HepG2 (cell line): ENCODE data around the gene TACC2. TPM values are rescaled to one million over a fixed set of nuclear protein-coding genes. Genes with fewer than 3 reads are reported as not detected.
A peak's percentile ranks its signal among the peaks of the same experiment; 100 is the strongest.
"Not testable (repeated sequence)": the region's sequence is repeated elsewhere in the genome, so short reads cannot be mapped to it uniquely, and the experiment has no call there.

Source experiments
- ATAC-seq: fragments of 200-7000 bp; cut with Tn5 transposase; 3 replicates; pipeline ENCODE4 v1.9.1; 2020; ENCODE audit warnings: mild to moderate bottlenecking, moderate library complexity
- BruUV-seq: library from RNA; stranded (reverse); fragments of 400-500 nt; replicated peaks from 2 replicates; lab custom pipeline; 2021; lab: Mats Ljungman, UMichigan
- CTCF ChIA-PET: fragments of 300-600 bp; formaldehyde crosslinking; extraction: SDS; loops from one replicate; lab custom pipeline; 2021; ENCODE audit warnings: low total read pairs, inconsistent platforms, low intra/inter-chr PET ratio; lab: Yijun Ruan, JAX
- POLR2A ChIA-PET: fragments of 350-600 bp; sonication (Branson Sonifier 250); formaldehyde crosslinking; loops from one replicate; lab custom pipeline; 2020; ENCODE audit warnings: antibody characterized with exemption, inconsistent platforms; lab: Yijun Ruan, JAX
- DNase-seq: peaks from one replicate; pipeline ENCODE4 v3.0.0-alpha.2; 2015; ENCODE audit warnings: low spot score
- FAIRE-seq: peaks from 3 replicates; lab custom pipeline; 2011; peaks lifted over from hg19 to GRCh38; lab: Jason Lieb, UNC
- H2AFZ ChIP-seq: one replicate; pipeline ENCODE4 v1.6.1; 2011; ENCODE audit warnings: low read length, inconsistent platforms
- H3K27ac ChIP-seq: fragments of 300-600 bp; 3 replicates; pipeline ENCODE4 v1.8.0; 2011; ENCODE audit warnings: mixed run types, mild to moderate bottlenecking, mixed read lengths, low read length, inconsistent platforms; ENCODE audit not compliant: insufficient read depth; ENCODE audit errors: extremely low read length
- H3K27me3 ChIP-seq, 2 experiments: fragments of 200-600 bp in 1 of 2; 2 replicates in 1 of 2; 3 replicates in 1 of 2; pipeline versions ENCODE4 v1.6.0 to v1.8.0; 2011; ENCODE audit warnings: low read length in 2 of 2, mild to moderate bottlenecking in 2 of 2, moderate library complexity in 2 of 2, inconsistent platforms in 1 of 2; ENCODE audit not compliant: insufficient read depth in 2 of 2, control insufficient read depth in 1 of 2
- H3K36me3 ChIP-seq, 2 experiments: fragments of 200-600 bp in 1 of 2; replicated peaks in 1 of 2; 2 replicates in 1 of 2; 3 replicates in 1 of 2; pipeline versions ENCODE4 v1.5.1 to v1.8.0; 2011; ENCODE audit warnings: low read length in 2 of 2, inconsistent platforms in 1 of 2; ENCODE audit not compliant: insufficient read depth in 2 of 2, control insufficient read depth in 1 of 2
- H3K4me1 ChIP-seq: 2 replicates; pipeline ENCODE4 v1.5.1; 2012; ENCODE audit warnings: low read length, inconsistent platforms; ENCODE audit not compliant: insufficient read depth
- H3K4me2 ChIP-seq: 2 replicates; pipeline ENCODE4 v1.6.0; 2011; ENCODE audit warnings: low read depth, low read length, inconsistent platforms
- H3K4me3 ChIP-seq, 3 experiments: fragments of 200-600 bp in 1 of 3; sonication (generic), shearing (Covaris generic) in 1 of 3; replicated peaks in 1 of 3; 2 replicates each; pipeline ENCODE4 v1.5.1; 2011 to 2016; ENCODE audit warnings: low read length in 3 of 3, inconsistent platforms in 2 of 3, low read depth in 2 of 3, mild to moderate bottlenecking in 2 of 3, control low read depth in 1 of 3, mixed read lengths in 1 of 3; ENCODE audit not compliant: insufficient read depth in 1 of 3
- H3K79me2 ChIP-seq: one replicate; pipeline ENCODE4 v1.6.1; 2011; ENCODE audit warnings: low read length, inconsistent platforms; ENCODE audit not compliant: insufficient read depth
- H3K9ac ChIP-seq: 2 replicates; pipeline ENCODE4 v1.6.0; 2011; ENCODE audit warnings: mild to moderate bottlenecking, low read depth, low read length, inconsistent platforms; ENCODE audit not compliant: insufficient read depth
- H3K9me3 ChIP-seq: 2 replicates; pipeline ENCODE4 v1.5.1; 2012; ENCODE audit warnings: mild to moderate bottlenecking, low read length
- H4K20me1 ChIP-seq: 2 replicates; pipeline ENCODE4 v1.6.0; 2011; ENCODE audit warnings: inconsistent platforms, mild to moderate bottlenecking, low read length, moderate library complexity; ENCODE audit not compliant: insufficient read depth
- BRD4 ChIP-seq: sonication (generic); formaldehyde crosslinking; IDR thresholded peaks from 2 replicates; pipeline ENCODE4 v1.4.0; 2020; ENCODE audit warnings: missing genetic modification reagents
- CBX2 ChIP-seq, 2 experiments: fragments of 200-600 bp in 1 of 2; sonication (generic); formaldehyde crosslinking in 1 of 2; IDR thresholded peaks; 2 replicates each; pipeline versions ENCODE4 v1.7.0 to v1.8.1; 2018 to 2022; ENCODE audit warnings: low read depth in 2 of 2, low read length in 1 of 2, mild to moderate bottlenecking in 1 of 2, missing genetic modification reagents in 1 of 2
- FOSL2 ChIP-seq: sonication (generic); formaldehyde crosslinking; IDR thresholded peaks from 2 replicates; pipeline ENCODE4 v1.4.0; 2020; ENCODE audit warnings: missing genetic modification reagents
- HCFC1 ChIP-seq: fragments of 150-350 bp; IDR thresholded peaks from 2 replicates; pipeline ENCODE4 v1.6.1; 2014; ENCODE audit warnings: low read depth, low read length
- HNF4A ChIP-seq: sonication (generic); formaldehyde crosslinking; IDR thresholded peaks from 2 replicates; pipeline ENCODE4 v1.4.0; 2020; ENCODE audit warnings: missing genetic modification reagents
- KAT7 ChIP-seq: IDR thresholded peaks from 2 replicates; pipeline ENCODE4 v1.6.1; 2018; ENCODE audit warnings: borderline replicate concordance, missing compliant biosample characterization
- KMT2A ChIP-seq: sonication (generic); formaldehyde crosslinking; IDR thresholded peaks from 2 replicates; pipeline ENCODE4 v1.4.0; 2020; ENCODE audit warnings: missing genetic modification reagents
- MLXIP ChIP-seq: sonication (generic); formaldehyde crosslinking; IDR thresholded peaks from 2 replicates; pipeline ENCODE4 v1.9.0; 2021; ENCODE audit warnings: missing genetic modification reagents, borderline replicate concordance
- MYC ChIP-seq: sonication (generic); formaldehyde crosslinking; IDR thresholded peaks from 2 replicates; pipeline ENCODE4 v1.9.0; 2021; ENCODE audit warnings: missing genetic modification reagents, borderline replicate concordance
- NCOR1 ChIP-seq: fragments of 200-600 bp; sonication (generic); IDR thresholded peaks from 2 replicates; pipeline ENCODE4 v1.7.0; 2017; ENCODE audit warnings: antibody characterized with exemption, low read length, borderline replicate concordance
- PHF21A ChIP-seq: sonication (generic); formaldehyde crosslinking; IDR thresholded peaks from 2 replicates; pipeline ENCODE4 v1.5.0; 2020; ENCODE audit warnings: mild to moderate bottlenecking, missing genetic modification reagents
- STAG1 ChIP-seq: sonication (generic); formaldehyde crosslinking; IDR thresholded peaks from 2 replicates; pipeline ENCODE4 v1.4.0; 2020; ENCODE audit warnings: missing genetic modification reagents
- THAP11 ChIP-seq: IDR thresholded peaks from 2 replicates; pipeline ENCODE4 v1.6.1; 2016; ENCODE audit warnings: missing biosample characterization, missing genetic modification reagents
- ZFP36L1 ChIP-seq: sonication (generic); formaldehyde crosslinking; IDR thresholded peaks from 2 replicates; pipeline ENCODE4 v1.8.0; 2022; ENCODE audit warnings: mild to moderate bottlenecking, missing genetic modification reagents, moderate library complexity
- ZNF264 ChIP-seq: sonication (generic); formaldehyde crosslinking; IDR thresholded peaks from 2 replicates; pipeline ENCODE4 v1.4.0; 2020; ENCODE audit warnings: missing genetic modification reagents
- ZNF296 ChIP-seq: sonication (generic); formaldehyde crosslinking; conservative IDR thresholded peaks from 2 replicates; pipeline ENCODE4 v1.5.0; 2020; ENCODE audit warnings: mild to moderate bottlenecking, missing genetic modification reagents
- ZNF333 ChIP-seq: sonication (generic); formaldehyde crosslinking; IDR thresholded peaks from 2 replicates; pipeline ENCODE4 v1.4.0; 2020; ENCODE audit warnings: mild to moderate bottlenecking, missing genetic modification reagents, borderline replicate concordance
- ZNF580 ChIP-seq: IDR thresholded peaks from 2 replicates; pipeline ENCODE4 v1.6.1; 2016; ENCODE audit warnings: low read depth, borderline replicate concordance
- WGBS: methylation state at CpG from one replicate; pipeline ENCODE4 v1.1.6; 2017; ENCODE audit warnings: low lambda C conversion rate; 5-methylcytosine and 5-hydroxymethylcytosine counted together
- in situ Hi-C: cut with HindIII; loops from 2 replicates; pipeline ENCODE4 v1.10.0; 2017; ENCODE audit warnings: low pct_unique_long_range_greater_than_20kb; ENCODE audit not compliant: extremely low pct_ligation_motif_present
- intact Hi-C: fragments of 100-400 bp; cut with micrococcal nuclease; formaldehyde crosslinking; loops from one replicate; pipeline ENCODE4 v1.10.0; 2022; ENCODE audit not compliant: unreplicated experiment
- polyA plus RNA-seq, 8 experiments: library from polyadenylated mRNA; depleted of rRNA in 3 of 8; stranded (reverse) in 7 of 8; unstranded in 1 of 8; fragments of >200 nt; fragmentation: Illumina TruSeq in 4 of 8; extraction: Trizol in 4 of 8; gene quantifications; 2 replicates each; pipeline versions ENCODE4 v1.2.1 to v1.2.3, GENCODE V29; 2011 to 2016; ENCODE audit warnings: low read depth in 4 of 8, missing spikeins in 1 of 8, mixed read lengths in 1 of 8; ENCODE audit not compliant: insufficient read depth in 1 of 8
- total RNA-seq, 5 experiments: library from RNA; depleted of rRNA; stranded (reverse); fragments of >200 nt; fragmentation: Illumina TruSeq; extraction: Trizol; gene quantifications; 2 replicates each; pipeline ENCODE4 v1.2.3, GENCODE V29; 2016; ENCODE audit warnings: low read depth in 1 of 5
- TF ChIP-seq, protein P1 (sequence below): sonication (generic); formaldehyde crosslinking; IDR thresholded peaks from 2 replicates; pipeline ENCODE4 v1.8.1; 2023; ENCODE audit warnings: mild to moderate bottlenecking, missing genetic modification reagents

The TACC2 gene
- total and polyA plus RNA-seq, 2 of the 13 experiments (the other 11 are each of a cell fraction or from before 2014, with no cell fraction given) = 11.8 to 16.0 TPM

- TF ChIP-seq, protein P1, sequence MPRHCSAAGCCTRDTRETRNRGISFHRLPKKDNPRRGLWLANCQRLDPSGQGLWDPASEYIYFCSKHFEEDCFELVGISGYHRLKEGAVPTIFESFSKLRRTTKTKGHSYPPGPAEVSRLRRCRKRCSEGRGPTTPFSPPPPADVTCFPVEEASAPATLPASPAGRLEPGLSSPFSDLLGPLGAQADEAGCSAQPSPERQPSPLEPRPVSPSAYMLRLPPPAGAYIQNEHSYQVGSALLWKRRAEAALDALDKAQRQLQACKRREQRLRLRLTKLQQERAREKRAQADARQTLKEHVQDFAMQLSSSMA = no peak
- no peak for TF ChIP-seq CBX2 (IDR thresholded peaks at IDR 0.05; ENCODE audit: low read depth, low read length)
- no peak for TF ChIP-seq CBX2 (CRISPR knock-in tag; IDR thresholded peaks at IDR 0.05; ENCODE audit: low read depth)
- 0 out of 2 replicates have a peak, but pooled peaks have one; percentile 23 for TF ChIP-seq ZFP36L1 (CRISPR knock-in tag)
- TF ChIP-seq KAT7 (CRISPR knock-in tag) = no peak; the same call in 1 of the 2 replicates
- TF ChIP-seq KMT2A (CRISPR knock-in tag) = peak; percentile 70; the same call in 1 of the 2 replicates
- no peak for TF ChIP-seq MLXIP (CRISPR knock-in tag)
- peak; percentile 27 for TF ChIP-seq STAG1 (CRISPR knock-in tag)
- TF ChIP-seq ZNF296 (CRISPR knock-in tag) = no peak
- TF ChIP-seq ZNF264 (CRISPR knock-in tag) = peak; percentile 47; the same call in 1 of the 2 replicates
- peak; percentile 81; the same call in 1 of the 2 replicates for TF ChIP-seq NCOR1
- TF ChIP-seq MYC (CRISPR knock-in tag) = peak; percentile 59; the same call in 1 of the 2 replicates
- TF ChIP-seq THAP11 = peak; percentile 80
- no peak for TF ChIP-seq ZNF333 (CRISPR knock-in tag)
- TF ChIP-seq FOSL2 (CRISPR knock-in tag) = peak; percentile 100
- no peak for TF ChIP-seq BRD4 (CRISPR knock-in tag)
- TF ChIP-seq ZNF580 (CRISPR knock-in tag) = peak; percentile 82; the same call in 1 of the 2 replicates
- TF ChIP-seq HCFC1 = no peak
- peak; percentile 72 for TF ChIP-seq HNF4A (CRISPR knock-in tag)
- TF ChIP-seq PHF21A = peak; percentile 88
Observed at GRCh38 chr10:122062831-122063674, 74.1 kb downstream of the TACC2 start (continued).

DNA sequence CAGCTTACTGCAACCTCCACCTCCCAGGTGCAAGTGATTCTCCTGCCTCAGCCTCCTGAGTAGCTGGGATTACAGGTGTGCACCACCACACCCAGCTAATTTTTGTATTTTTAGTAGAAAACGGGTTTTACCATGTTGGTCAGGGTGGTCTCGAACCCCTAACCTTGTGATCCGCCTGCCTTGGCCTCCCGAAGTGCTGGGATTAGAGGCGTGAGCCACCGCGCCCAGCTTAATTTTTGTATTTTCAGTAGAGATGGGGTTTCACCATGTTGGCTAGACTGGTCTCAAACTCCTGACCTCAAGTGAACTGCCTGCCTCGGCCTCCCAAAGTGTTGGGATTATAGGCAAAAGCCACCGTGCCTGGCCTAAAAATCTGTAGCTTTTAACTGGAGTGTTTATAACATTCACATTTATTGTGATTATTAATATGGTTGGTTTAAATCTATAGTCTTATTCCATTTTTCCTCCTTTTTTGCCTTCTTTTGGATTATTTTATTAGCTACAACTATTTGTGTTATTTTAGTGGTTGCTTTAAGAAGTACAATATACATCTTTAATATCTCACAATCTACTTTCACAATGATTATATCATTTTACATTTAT is 77.5 kb downstream of the TACC2 start:
- ATAC-seq, intact Hi-C loops, FAIRE-seq, H3K9me3 ChIP-seq, POLR2A ChIA-PET, BruUV-seq, CTCF ChIA-PET, in situ Hi-C loops, H4K20me1 ChIP-seq, DNase-seq, H3K4me3 ChIP-seq, H3K4me2 ChIP-seq, H2AFZ ChIP-seq, H3K36me3 ChIP-seq, H3K79me2 ChIP-seq, H3K27ac ChIP-seq, H3K27me3 ChIP-seq, H3K9ac ChIP-seq: not testable (repeated sequence)
- H3K4me1 ChIP-seq = peaks cover 54% of the 10 kb centered on the region
- WGBS = 95% methylated on average over 9 of the region's 9 CpGs
